Measurements from ENCODE around the gene SNAP91.

DNA sequence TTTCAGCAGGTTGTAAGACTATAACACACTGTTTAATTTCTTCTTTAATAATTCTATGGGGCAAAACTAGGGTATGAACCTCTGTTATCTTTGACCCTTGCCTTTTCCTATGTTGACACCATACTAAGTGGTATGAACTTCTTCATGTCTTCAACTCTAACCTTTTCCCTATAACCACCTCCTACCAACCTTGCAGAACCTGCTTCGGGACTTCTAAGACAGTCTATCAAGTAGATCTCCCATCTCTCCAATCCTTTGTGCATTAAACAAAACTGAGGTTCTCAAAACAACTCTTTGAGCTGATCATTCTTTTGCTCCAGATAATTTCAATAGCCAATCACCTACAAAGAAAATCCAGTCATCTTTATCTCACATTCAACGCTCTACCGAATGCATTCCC lies 23.4 kb downstream of the SNAP91 start:
- TF ChIP-seq, protein P1, sequence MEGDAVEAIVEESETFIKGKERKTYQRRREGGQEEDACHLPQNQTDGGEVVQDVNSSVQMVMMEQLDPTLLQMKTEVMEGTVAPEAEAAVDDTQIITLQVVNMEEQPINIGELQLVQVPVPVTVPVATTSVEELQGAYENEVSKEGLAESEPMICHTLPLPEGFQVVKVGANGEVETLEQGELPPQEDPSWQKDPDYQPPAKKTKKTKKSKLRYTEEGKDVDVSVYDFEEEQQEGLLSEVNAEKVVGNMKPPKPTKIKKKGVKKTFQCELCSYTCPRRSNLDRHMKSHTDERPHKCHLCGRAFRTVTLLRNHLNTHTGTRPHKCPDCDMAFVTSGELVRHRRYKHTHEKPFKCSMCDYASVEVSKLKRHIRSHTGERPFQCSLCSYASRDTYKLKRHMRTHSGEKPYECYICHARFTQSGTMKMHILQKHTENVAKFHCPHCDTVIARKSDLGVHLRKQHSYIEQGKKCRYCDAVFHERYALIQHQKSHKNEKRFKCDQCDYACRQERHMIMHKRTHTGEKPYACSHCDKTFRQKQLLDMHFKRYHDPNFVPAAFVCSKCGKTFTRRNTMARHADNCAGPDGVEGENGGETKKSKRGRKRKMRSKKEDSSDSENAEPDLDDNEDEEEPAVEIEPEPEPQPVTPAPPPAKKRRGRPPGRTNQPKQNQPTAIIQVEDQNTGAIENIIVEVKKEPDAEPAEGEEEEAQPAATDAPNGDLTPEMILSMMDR (IDR thresholded peaks at IDR 0.05) = no peak
- TF ChIP-seq POLR2AphosphoS5 (IDR thresholded peaks at IDR 0.05) = no peak
